Fibroblast of mammary gland (primary cell): ENCODE data around the gene PTPN4.

ENCODE experiments used
- DNase-seq: peaks from one replicate; pipeline ENCODE4 v3.0.0-alpha.2; 2010; ENCODE audit warnings: low read depth
- H3K4me3 ChIP-seq: 2 replicates; pipeline ENCODE4 v1.5.1; 2011; ENCODE audit warnings: low read depth, mild to moderate bottlenecking, low read length, moderate library complexity; ENCODE audit not compliant: control insufficient read depth
- TF ChIP-seq, protein P1 (sequence below): conservative IDR thresholded peaks from 2 replicates; pipeline ENCODE4 v1.5.1; 2011; ENCODE audit warnings: low read depth, low read length, inconsistent platforms; ENCODE audit not compliant: control insufficient read depth, insufficient read depth

The PTPN4 gene

GRCh38 chr2:120012363-120012762, 252.6 kb downstream of the PTPN4 start:
- TF ChIP-seq, protein P1, sequence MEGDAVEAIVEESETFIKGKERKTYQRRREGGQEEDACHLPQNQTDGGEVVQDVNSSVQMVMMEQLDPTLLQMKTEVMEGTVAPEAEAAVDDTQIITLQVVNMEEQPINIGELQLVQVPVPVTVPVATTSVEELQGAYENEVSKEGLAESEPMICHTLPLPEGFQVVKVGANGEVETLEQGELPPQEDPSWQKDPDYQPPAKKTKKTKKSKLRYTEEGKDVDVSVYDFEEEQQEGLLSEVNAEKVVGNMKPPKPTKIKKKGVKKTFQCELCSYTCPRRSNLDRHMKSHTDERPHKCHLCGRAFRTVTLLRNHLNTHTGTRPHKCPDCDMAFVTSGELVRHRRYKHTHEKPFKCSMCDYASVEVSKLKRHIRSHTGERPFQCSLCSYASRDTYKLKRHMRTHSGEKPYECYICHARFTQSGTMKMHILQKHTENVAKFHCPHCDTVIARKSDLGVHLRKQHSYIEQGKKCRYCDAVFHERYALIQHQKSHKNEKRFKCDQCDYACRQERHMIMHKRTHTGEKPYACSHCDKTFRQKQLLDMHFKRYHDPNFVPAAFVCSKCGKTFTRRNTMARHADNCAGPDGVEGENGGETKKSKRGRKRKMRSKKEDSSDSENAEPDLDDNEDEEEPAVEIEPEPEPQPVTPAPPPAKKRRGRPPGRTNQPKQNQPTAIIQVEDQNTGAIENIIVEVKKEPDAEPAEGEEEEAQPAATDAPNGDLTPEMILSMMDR, result no peak
- no peak for DNase-seq
- H3K4me3 ChIP-seq, result peak overlapping the region; percentile 70

- TF ChIP-seq, protein P1, result no peak
- peak within 1 kb of the TSS; percentile 70 for H3K4me3 ChIP-seq
- peak; percentile 90 for DNase-seq
Measured at GRCh38 chr2:120012771-120013596, 253.3 kb downstream of the PTPN4 start, which contains the start of gene EPB41L5. Gene EPB41L5, plus strand, starts transcription at chr2:120013077. Its CDS starts 6,008 bp downstream, at chr2:120019085.

DNA sequence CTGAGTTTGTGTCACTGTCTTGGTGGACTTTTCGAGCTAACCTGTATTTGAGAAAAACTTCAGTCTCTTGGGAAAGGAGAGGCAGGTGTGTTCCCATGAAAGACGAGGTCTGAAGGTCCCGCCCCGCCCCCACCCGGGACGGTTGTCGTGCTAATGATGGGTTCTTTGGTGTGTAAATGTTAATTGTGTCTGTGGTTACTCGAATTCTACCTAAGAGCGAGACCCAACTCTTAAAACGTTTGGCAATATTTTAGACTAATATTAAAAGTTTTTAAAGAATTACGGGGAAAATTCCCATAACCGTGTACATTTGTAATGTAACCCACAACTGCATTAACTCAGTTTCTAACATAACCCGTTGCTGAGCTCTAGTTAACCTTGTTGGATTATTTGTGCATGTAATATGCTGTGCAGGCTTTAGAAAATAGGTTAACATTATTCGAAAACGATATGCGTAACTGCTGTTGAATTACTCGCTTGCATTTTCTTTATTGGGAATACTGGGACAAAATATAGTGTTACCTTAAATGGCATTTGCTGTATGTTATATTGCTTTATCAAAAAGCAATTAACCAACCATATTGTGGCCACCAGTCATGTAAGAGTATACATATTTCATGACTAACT, 254.0 kb downstream of the PTPN4 start:
- TF ChIP-seq, protein P1, result no peak
- DNase-seq, result peak; percentile 18
- H3K4me3 ChIP-seq, result peak overlapping the region; percentile 70

DNA sequence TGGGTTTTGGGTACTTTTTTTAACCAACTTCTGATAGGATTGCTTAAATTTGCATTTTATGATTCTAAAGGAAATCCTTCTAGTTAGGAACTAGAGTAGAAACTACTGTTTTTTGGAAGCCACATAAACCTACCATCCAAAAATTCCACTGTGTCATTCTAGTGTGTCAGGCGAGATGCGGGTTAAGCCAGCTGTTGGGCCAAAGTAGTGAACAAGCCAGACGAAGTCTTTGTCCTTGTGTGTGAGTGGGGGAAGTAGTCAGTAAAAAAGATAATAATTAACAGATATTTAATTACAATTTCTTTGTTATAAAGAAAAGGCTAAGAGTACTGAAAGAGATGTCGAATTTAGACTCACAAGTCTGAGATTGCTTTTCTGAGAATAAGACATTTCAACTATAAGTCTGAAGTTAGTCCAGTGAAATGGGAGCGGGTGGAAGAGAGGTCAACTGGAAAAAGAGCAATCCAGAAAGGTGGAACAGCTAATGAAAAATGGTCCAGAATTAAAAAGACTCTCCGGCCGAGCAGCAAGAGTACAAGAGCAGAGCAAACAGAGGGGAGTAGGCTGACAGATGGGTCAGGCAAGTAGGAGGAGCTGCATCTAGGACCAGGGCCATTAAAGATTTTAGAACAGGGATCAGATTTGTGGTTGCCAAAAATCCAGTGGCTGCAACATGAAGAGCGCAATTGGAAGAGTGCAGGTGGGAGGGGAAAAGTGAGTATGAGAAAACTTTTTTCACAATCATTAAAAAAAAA, 254.7 kb downstream of the PTPN4 start:
- H3K4me3 ChIP-seq, result peak overlapping the region; percentile 70
- TF ChIP-seq, protein P1, result no peak

DNA sequence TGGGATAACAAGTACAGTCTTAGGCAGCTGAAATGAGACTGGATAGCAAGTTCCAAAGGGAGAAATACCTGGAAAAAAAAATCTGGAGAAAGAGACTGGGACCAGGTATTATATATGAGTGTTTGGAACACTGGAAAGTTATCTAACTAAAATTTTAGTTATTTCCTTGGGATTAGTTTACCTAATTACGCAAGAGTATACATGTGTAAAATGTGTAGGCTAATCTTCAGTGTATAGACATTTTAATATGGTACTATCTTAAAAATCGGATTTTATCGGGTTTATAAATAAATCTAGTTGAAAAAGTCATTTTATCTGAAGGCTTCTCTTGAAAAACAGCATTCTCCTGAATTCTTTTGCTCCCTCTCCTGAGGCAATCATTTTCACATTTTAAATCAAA, 257.1 kb downstream of the PTPN4 start:
- DNase-seq, result no peak
- H3K4me3 ChIP-seq, result no peak overlapping the region
- TF ChIP-seq, protein P1, result no peak

More for the DNA sequence above, 254.7 kb downstream of the PTPN4 start:
- DNase-seq, result peak; percentile 56

DNA sequence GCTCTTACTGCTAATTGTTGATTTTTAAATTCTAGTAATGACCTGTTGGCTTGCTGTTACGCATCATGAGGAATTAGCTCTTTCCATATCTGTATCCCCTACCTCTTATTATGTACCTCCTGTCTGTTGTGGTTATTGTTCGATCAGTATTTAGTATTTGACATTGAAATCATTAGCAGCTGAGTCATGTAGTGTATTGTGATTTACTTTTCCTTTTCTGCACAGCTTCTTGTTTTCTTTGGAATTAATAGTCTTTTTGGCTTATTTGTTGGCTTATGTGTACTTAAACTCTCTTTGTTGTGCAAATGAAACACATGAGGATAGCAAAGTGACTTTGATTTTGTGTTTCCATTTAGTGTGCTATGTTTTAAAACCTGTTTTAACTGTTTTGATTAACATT, 257.5 kb downstream of the PTPN4 start:
- peak; percentile 23 for DNase-seq
- TF ChIP-seq, protein P1, result no peak
- no peak overlapping the region for H3K4me3 ChIP-seq
